Measurements from ENCODE around the gene RUNDC1.
"Not testable (repeated sequence)": the region's sequence is repeated elsewhere in the genome, so short reads cannot be mapped to it uniquely, and the experiment has no call there.

The RUNDC1 gene

GRCh38 chr17:42991471-42991870 lies 11.1 kb downstream of the RUNDC1 start:
- in situ Hi-C loops (cut with MboI; ENCODE audit: low pct_unique_long_range_greater_than_20kb, low sequenced_read_pairs, unreplicated experiment): no loop called here
- no peak for DNase-seq (ENCODE audit: low spot score)
- no peak for TF ChIP-seq CTCF (IDR thresholded peaks at IDR 0.05; ENCODE audit: extremely low read depth, insufficient read depth, missing control alignments)

GRCh38 chr17:42992872-42993271 lies 12.5 kb downstream of the RUNDC1 start:
- in situ Hi-C loops (cut with MboI; ENCODE audit: low pct_unique_long_range_greater_than_20kb, low sequenced_read_pairs, unreplicated experiment): no loop called here
- no peak for DNase-seq (ENCODE audit: low spot score)
- no peak for TF ChIP-seq CTCF (IDR thresholded peaks at IDR 0.05; ENCODE audit: extremely low read depth, insufficient read depth, missing control alignments)

DNA sequence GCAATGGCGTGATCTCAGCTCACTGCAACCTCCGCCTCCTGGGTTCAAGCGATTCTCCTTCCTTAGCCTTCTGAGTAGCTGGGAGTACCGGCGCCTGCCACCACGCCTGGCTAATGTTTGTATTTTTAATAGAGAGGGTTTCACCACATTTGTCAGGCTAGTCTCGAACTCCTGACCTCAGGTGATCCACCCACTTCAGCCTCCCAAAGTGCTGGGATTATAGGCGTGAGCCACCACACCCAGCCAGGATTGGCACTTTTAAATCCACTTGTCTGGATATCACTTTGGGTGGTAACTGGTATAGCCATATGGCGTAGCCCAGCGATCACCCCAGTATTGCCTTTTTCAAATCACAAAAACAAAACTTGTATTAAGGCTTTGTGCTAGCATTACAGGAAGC lies 13.5 kb downstream of the RUNDC1 start:
- in situ Hi-C loops (cut with MboI; ENCODE audit: low pct_unique_long_range_greater_than_20kb, low sequenced_read_pairs, unreplicated experiment); DNase-seq (ENCODE audit: low spot score): not testable (repeated sequence)

- no peak for DNase-seq (ENCODE audit: low spot score)
- no peak for TF ChIP-seq CTCF (IDR thresholded peaks at IDR 0.05; ENCODE audit: extremely low read depth, insufficient read depth, missing control alignments)
- in situ Hi-C loops (cut with MboI; ENCODE audit: low pct_unique_long_range_greater_than_20kb, low sequenced_read_pairs, unreplicated experiment): no loop called here
Measured at GRCh38 chr17:42997390-42997983, 17.1 kb downstream of the RUNDC1 start.

GRCh38 chr17:42997984-42998938 lies 17.9 kb downstream of the RUNDC1 start, which contains the start of gene RPL27:
TSS of gene RPL27 (plus strand) at chr17:42998419. CDS start at chr17:42998751, 332 bp downstream.
- DNase-seq (ENCODE audit: low spot score): peak; percentile 90
- TF ChIP-seq CTCF (IDR thresholded peaks at IDR 0.05; ENCODE audit: extremely low read depth, insufficient read depth, missing control alignments): peak; percentile 76
- in situ Hi-C loops (cut with MboI; ENCODE audit: low pct_unique_long_range_greater_than_20kb, low sequenced_read_pairs, unreplicated experiment): no loop called here

- DNase-seq (ENCODE audit: low spot score): no peak
- TF ChIP-seq CTCF (IDR thresholded peaks at IDR 0.05; ENCODE audit: extremely low read depth, insufficient read depth, missing control alignments): no peak
- in situ Hi-C loops (cut with MboI; ENCODE audit: low pct_unique_long_range_greater_than_20kb, low sequenced_read_pairs, unreplicated experiment): no loop called here
Measured at GRCh38 chr17:42999003-42999525, 18.7 kb downstream of the RUNDC1 start.

- DNase-seq (ENCODE audit: low spot score); in situ Hi-C loops (cut with MboI; ENCODE audit: low pct_unique_long_range_greater_than_20kb, low sequenced_read_pairs, unreplicated experiment): not testable (repeated sequence)
Measured at GRCh38 chr17:43000894-43001293, 20.5 kb downstream of the RUNDC1 start.

Measured in GM13977 (cell line).